K562 (cell line): Measurements from ENCODE around the gene FBXO10. TPM values are rescaled to one million over a fixed set of nuclear protein-coding genes. Genes with fewer than 3 reads are reported as not detected.
A peak's percentile ranks its signal among the peaks of the same experiment; 100 is the strongest.

Experiments
- BRCA1 ChIP-seq, 2 experiments: fragments of 450-650 bp in 1 of 2; sonication (generic) in 1 of 2; formaldehyde crosslinking in 1 of 2; IDR thresholded peaks; 2 replicates each; pipeline versions ENCODE4 v1.5.0 to v1.6.1; 2017 to 2020; ENCODE audit warnings: mild to moderate bottlenecking in 1 of 2, missing genetic modification reagents in 1 of 2
- CHD7 ChIP-seq: fragments of 200-600 bp; sonication (generic); IDR thresholded peaks from one replicate; pipeline ENCODE4 v1.6.1; 2012; ENCODE audit warnings: mild to moderate bottlenecking, low read depth, low read length, inconsistent platforms
- EP300 ChIP-seq: IDR thresholded peaks from 2 replicates; pipeline ENCODE4 v1.6.1; 2012; ENCODE audit warnings: low read length, improper control_type of control experiment
- KDM2B ChIP-seq: fragments of 250-450 bp; sonication (Bioruptor Pico); IDR thresholded peaks from 2 replicates; pipeline ENCODE4 v1.8.0; 2021; ENCODE audit warnings: mild to moderate bottlenecking, moderate library complexity
- POU5F1 ChIP-seq: fragments of 150-350 bp; IDR thresholded peaks from 2 replicates; pipeline ENCODE4 v1.6.1; 2014; ENCODE audit warnings: borderline replicate concordance, low read length, low read depth, mild to moderate bottlenecking; ENCODE audit not compliant: partially characterized antibody
- PTRF ChIP-seq: fragments of 450-650 bp; IDR thresholded peaks from 2 replicates; pipeline ENCODE4 v1.6.1; 2016; ENCODE audit warnings: mild to moderate bottlenecking, missing genetic modification characterization, missing compliant biosample characterization
- SMAD3 ChIP-seq: fragments of 450-650 bp; formaldehyde crosslinking; conservative IDR thresholded peaks from 2 replicates; pipeline ENCODE4 v1.4.0; 2020; ENCODE audit warnings: mild to moderate bottlenecking
- YBX1 ChIP-seq: fragments of 450-650 bp; IDR thresholded peaks from 2 replicates; pipeline ENCODE4 v1.7.1; 2016; ENCODE audit warnings: mild to moderate bottlenecking
- ZBTB11 ChIP-seq, 3 experiments: fragments of 200-800 bp in 1 of 3; fragments of 250-450 bp in 1 of 3; fragments of 450-650 bp in 1 of 3; sonication (Bioruptor Pico) in 1 of 3; sonication (Bioruptor generic) in 1 of 3; formaldehyde crosslinking in 1 of 3; IDR thresholded peaks; 2 replicates each; pipeline versions ENCODE4 v1.6.1 to v1.8.0; 2016 to 2022; ENCODE audit warnings: mild to moderate bottlenecking in 2 of 3, missing genetic modification characterization in 2 of 3, missing compliant biosample characterization in 1 of 3, moderate library complexity in 1 of 3
- ZNF764 ChIP-seq: fragments of 250-450 bp; sonication (Bioruptor Pico); IDR thresholded peaks from 2 replicates; pipeline ENCODE4 v1.4.0; 2020; ENCODE audit warnings: low read depth, mild to moderate bottlenecking, moderate library complexity
- polyA plus RNA-seq, 8 experiments: library from polyadenylated mRNA; depleted of rRNA in 4 of 8; stranded (reverse) in 5 of 8; unstranded in 3 of 8; fragments of >200 nt; fragmentation: Nextera tagmentation in 2 of 8; fragmentation: Illumina TruSeq in 1 of 8; extraction: Ambion mirVana in 2 of 8; extraction: Trizol in 1 of 8; gene quantifications; 2 replicates each; pipeline versions ENCODE4 v1.2.1 to v1.2.3, GENCODE V29; 2011 to 2014; ENCODE audit warnings: inconsistent platforms in 1 of 8, missing spikeins in 1 of 8
- total RNA-seq, 7 experiments: library from RNA; depleted of rRNA in 6 of 7; stranded (reverse); fragments of >200 nt in 6 of 7; fragmentation: Illumina TruSeq in 2 of 7; extraction: Trizol in 2 of 7; gene quantifications; 2 replicates each; pipeline versions ENCODE4 v1.2.1 to v1.2.3, GENCODE V29; 2011 to 2021; ENCODE audit warnings: low replicate concordance in 1 of 7

The FBXO10 gene
- total and polyA plus RNA-seq, 9 of the 15 experiments (the other 6 are each of a cell fraction or from before 2014, with no cell fraction given), result 0.84 to 9.9 (median 6.0) TPM

- no peak for TF ChIP-seq CHD7
- no peak for TF ChIP-seq BRCA1 (IDR thresholded peaks at IDR 0.05)
- no peak for TF ChIP-seq BRCA1 (CRISPR knock-in tag; IDR thresholded peaks at IDR 0.05)
- no peak for TF ChIP-seq YBX1
- no peak for TF ChIP-seq PTRF
- TF ChIP-seq SMAD3 (CRISPR knock-in tag), result no peak
- TF ChIP-seq ZBTB11 (CRISPR knock-in tag; IDR thresholded peaks at IDR 0.05), result peak in 2 of 3 experiments; percentile 72 to 96; a peak in 4 of 6 replicates
- TF ChIP-seq ZNF764, result no peak
- TF ChIP-seq POU5F1, result peak; percentile 90
- TF ChIP-seq EP300, result peak; percentile 52
- TF ChIP-seq KDM2B (CRISPR knock-in tag), result no peak
These were observed 16.1 kb upstream of the FBXO10 start, which contains the start of gene TOMM5 (continued) for GRCh38 chr9:37592108-37592951.
